MM.1S (cell line): Measurements from ENCODE around the gene TOGARAM2.

ENCODE experiments used
- CTCF ChIP-seq: fragments of 300-600 bp; sonication (generic); IDR thresholded peaks from 2 replicates; pipeline ENCODE4 v1.5.1; 2016; ENCODE audit warnings: antibody characterized with exemption, low read length, mixed read lengths
- EZH2 ChIP-seq: fragments of 300-600 bp; sonication (generic); optimal IDR thresholded peaks from 2 replicates; pipeline ENCODE3; 2017; ENCODE audit warnings: low read depth, mild to moderate bottlenecking, antibody characterized with exemption, low read length, mixed read lengths
- EZH2phosphoT487 ChIP-seq: fragments of 300-600 bp; sonication (generic); IDR thresholded peaks from 2 replicates; pipeline ENCODE4 v1.6.1; 2018; ENCODE audit warnings: antibody characterized with exemption, low read length

GRCh38 chr2:29010946-29011345 is 29.8 kb downstream of the TOGARAM2 start:
- no peak for TF ChIP-seq EZH2
- no peak for TF ChIP-seq CTCF
- TF ChIP-seq EZH2phosphoT487: no peak
